Kidney (tissue), 14 donors: Measurements from ENCODE around the gene ANP32D. TPM values are rescaled to one million over a fixed set of nuclear protein-coding genes. Genes with fewer than 3 reads are reported as not detected.
"Not testable (repeated sequence)": the region's sequence is repeated elsewhere in the genome, so short reads cannot be mapped to it uniquely, and the experiment has no call there.

Experiments used
- DNase-seq, 5 donors: peaks; one replicate each; pipeline ENCODE4 v3.0.0-alpha.2; 2013 to 2020
- FAIRE-seq: peaks from 2 replicates; lab custom pipeline; 2012; peaks lifted over from hg19 to GRCh38; lab: Jason Lieb, UNC
- H3K27ac ChIP-seq, 2 donors: one replicate each; pipeline ENCODE4 v1.7.0; 2013; ENCODE audit warnings: low read depth in 2 of 2, low read length in 2 of 2, inconsistent platforms in 1 of 2
- H3K27me3 ChIP-seq: one replicate; pipeline ENCODE4 v1.7.1; 2013; ENCODE audit warnings: low read length, inconsistent platforms; ENCODE audit not compliant: control insufficient read depth, insufficient read depth
- H3K36me3 ChIP-seq, 3 donors: one replicate each; pipeline versions ENCODE4 v1.7.0 to v1.7.1; 2013; ENCODE audit warnings: low read length in 3 of 3, control low read depth in 1 of 3, inconsistent platforms in 1 of 3; ENCODE audit not compliant: insufficient read depth in 3 of 3, control insufficient read depth in 2 of 3
- H3K4me1 ChIP-seq, 3 donors: one replicate each; pipeline versions ENCODE4 v1.7.0 to v1.7.1; 2013; ENCODE audit warnings: low read length in 3 of 3, inconsistent platforms in 1 of 3, low read depth in 1 of 3; ENCODE audit not compliant: control insufficient read depth in 2 of 3, insufficient read depth in 2 of 3
- H3K4me3 ChIP-seq, 3 donors: one replicate each; pipeline versions ENCODE4 v1.7.0 to v1.8.1; 2013; ENCODE audit warnings: low read length in 3 of 3, control low read depth in 1 of 3, inconsistent platforms in 1 of 3
- H3K9ac ChIP-seq, 3 donors: one replicate each; pipeline versions ENCODE4 v1.7.0 to v1.7.1; 2013; ENCODE audit warnings: low read length in 3 of 3, control low read depth in 1 of 3, inconsistent platforms in 1 of 3
- H3K9me3 ChIP-seq, 3 donors: one replicate each; pipeline versions ENCODE4 v1.7.0 to v1.7.1; 2013; ENCODE audit warnings: low read length in 3 of 3, control low read depth in 1 of 3, inconsistent platforms in 1 of 3; ENCODE audit not compliant: control insufficient read depth in 2 of 3, insufficient read depth in 1 of 3
- intact Hi-C: fragments of 100-400 bp; cut with DNase I; formaldehyde crosslinking; loops from one replicate; pipeline ENCODE4 v1.11.1; 2022
- polyA plus RNA-seq: library from polyadenylated mRNA; stranded (reverse); fragments of 350-450 nt; fragmentation: Illumina TruSeq; extraction: RNeasy Lipid Tissue Mini Kit (QIAGEN cat#74804); gene quantifications from one replicate; pipeline ENCODE4 v1.2.3, GENCODE V29; 2014; ENCODE audit warnings: low read depth, low replicate concordance; ENCODE audit not compliant: insufficient read depth
- total RNA-seq: library from RNA; stranded (reverse); fragmentation: NEBNext Ultra II Directional; extraction: Animal tissue kit (Norgen Biotek cat#: 25700); gene quantifications from one replicate; pipeline ENCODE4 v1.2.1, GENCODE V29; 2021
- TF ChIP-seq, protein P1 (sequence below): IDR thresholded peaks from 3 replicates; pipeline ENCODE4 v1.5.1; 2012; ENCODE audit warnings: mild to moderate bottlenecking, moderate library complexity, borderline replicate concordance; ENCODE audit not compliant: insufficient read depth; ENCODE audit errors: extremely low read depth
- donor health status: control.
- donor health status: control.
- donor health status: control.
- donor health status: control.
- donor health status: control.
- donor health status: DM: yes; HTN: yes; CAD: no.
- donor health status: Normal renal cell carcinoma (clear cell type).

ANP32D gene
- total and polyA plus RNA-seq, 2 donors from 2014 or later: not detected

DNA sequence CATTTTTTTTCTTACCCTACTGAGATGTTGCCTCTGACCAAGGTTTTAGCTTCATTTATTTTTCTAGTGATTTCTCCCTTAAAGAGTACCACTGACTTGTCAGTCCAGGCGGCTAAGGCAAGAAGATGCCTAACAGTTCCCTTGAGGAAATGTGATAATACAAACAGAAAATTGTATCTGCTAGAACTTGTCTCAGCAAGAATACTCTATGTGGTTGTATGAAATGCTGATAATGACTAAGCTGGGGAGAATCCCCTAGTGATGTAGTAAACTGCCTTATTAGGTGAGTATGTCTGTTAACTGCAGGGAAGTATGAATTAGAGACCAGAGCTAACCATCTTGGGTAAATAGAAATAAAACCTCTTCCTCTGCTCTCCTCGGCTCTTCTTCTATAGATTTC lies 16.7 kb downstream of the ANP32D start:
- no peak overlapping the region for H3K27ac ChIP-seq
- TF ChIP-seq, protein P1, sequence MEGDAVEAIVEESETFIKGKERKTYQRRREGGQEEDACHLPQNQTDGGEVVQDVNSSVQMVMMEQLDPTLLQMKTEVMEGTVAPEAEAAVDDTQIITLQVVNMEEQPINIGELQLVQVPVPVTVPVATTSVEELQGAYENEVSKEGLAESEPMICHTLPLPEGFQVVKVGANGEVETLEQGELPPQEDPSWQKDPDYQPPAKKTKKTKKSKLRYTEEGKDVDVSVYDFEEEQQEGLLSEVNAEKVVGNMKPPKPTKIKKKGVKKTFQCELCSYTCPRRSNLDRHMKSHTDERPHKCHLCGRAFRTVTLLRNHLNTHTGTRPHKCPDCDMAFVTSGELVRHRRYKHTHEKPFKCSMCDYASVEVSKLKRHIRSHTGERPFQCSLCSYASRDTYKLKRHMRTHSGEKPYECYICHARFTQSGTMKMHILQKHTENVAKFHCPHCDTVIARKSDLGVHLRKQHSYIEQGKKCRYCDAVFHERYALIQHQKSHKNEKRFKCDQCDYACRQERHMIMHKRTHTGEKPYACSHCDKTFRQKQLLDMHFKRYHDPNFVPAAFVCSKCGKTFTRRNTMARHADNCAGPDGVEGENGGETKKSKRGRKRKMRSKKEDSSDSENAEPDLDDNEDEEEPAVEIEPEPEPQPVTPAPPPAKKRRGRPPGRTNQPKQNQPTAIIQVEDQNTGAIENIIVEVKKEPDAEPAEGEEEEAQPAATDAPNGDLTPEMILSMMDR: no peak
- FAIRE-seq (no peak), DNase-seq (no peak)
- H3K4me3 ChIP-seq: no peak overlapping the region
- H3K36me3 ChIP-seq: no peaks in the 10 kb centered on the region
- no peaks in the 10 kb centered on the region for H3K9me3 ChIP-seq
- intact Hi-C loops: no loop called here
- H3K4me1 ChIP-seq: no peaks in the 10 kb centered on the region
- H3K9ac ChIP-seq: no peak overlapping the region
- no peaks in the 10 kb centered on the region for H3K27me3 ChIP-seq

DNA sequence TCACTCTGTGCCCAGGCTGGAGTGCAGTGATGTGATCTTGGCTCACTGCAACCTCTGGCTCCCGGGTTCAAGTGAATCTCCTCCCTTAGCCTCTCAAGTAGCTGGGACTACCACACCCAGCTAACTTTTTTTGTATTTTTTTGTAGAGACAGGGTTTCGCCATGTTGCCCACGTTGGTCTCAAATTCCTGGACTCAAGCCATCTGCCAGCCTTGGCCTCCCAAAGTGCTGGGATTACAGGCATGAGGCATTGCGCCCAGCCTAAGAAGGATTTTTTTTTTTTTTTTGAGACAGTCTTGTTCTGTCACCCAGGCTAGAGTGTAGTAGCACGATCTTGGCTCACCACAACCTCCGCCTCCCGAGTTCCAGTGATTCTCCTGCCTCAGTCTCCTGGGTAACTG lies 17.1 kb downstream of the ANP32D start:
- FAIRE-seq: not testable (repeated sequence)

DNA sequence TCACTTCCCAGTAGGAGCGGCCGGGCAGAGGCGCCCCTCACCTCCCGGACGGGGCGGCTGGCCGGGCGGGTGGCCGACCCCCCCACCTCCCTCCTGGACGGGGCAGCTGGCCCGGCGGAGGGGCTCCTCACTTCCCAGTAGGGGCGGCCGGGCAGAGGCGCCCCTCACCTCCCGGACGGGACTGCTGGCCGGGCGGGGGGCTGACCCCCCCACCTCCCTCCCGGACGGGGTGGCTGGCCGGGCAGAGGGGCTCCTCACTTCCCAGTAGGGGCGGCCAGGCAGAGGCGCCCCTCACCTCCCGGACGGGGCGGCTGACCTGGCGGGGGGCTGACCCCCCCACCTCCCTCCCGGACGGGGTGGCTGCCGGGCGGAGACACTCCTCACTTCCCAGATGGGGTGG lies 27.9 kb downstream of the ANP32D start:
- FAIRE-seq, H3K9ac ChIP-seq, H3K4me3 ChIP-seq, DNase-seq, H3K4me1 ChIP-seq, intact Hi-C loops, H3K27me3 ChIP-seq, H3K27ac ChIP-seq, H3K36me3 ChIP-seq, H3K9me3 ChIP-seq: not testable (repeated sequence)

More for the DNA sequence above, 17.1 kb downstream of the ANP32D start:
- H3K4me1 ChIP-seq, intact Hi-C loops, DNase-seq, H3K9ac ChIP-seq, H3K27ac ChIP-seq, H3K27me3 ChIP-seq, H3K36me3 ChIP-seq, H3K9me3 ChIP-seq, H3K4me3 ChIP-seq: not testable (repeated sequence)

DNA sequence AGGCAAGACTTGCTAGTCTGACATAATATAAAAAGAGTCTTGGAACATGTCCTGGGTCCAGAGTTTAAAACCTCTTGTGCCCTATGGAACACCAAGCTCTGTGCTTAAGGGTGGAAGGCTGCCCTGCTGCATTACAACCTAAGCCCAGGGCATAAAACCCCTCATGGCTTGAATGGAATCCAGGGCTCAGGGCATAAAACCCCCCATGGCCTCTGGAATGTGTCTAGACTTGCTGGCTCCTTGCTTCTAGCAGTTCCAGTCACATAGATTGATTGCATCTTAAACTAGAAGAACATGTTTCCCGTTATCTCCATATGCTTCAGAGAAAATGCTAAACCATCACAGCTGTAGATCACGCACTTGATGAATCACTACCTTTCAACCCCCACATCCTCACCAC lies 34.5 kb downstream of the ANP32D start:
- intact Hi-C loops, H3K27ac ChIP-seq: not testable (repeated sequence)

DNA sequence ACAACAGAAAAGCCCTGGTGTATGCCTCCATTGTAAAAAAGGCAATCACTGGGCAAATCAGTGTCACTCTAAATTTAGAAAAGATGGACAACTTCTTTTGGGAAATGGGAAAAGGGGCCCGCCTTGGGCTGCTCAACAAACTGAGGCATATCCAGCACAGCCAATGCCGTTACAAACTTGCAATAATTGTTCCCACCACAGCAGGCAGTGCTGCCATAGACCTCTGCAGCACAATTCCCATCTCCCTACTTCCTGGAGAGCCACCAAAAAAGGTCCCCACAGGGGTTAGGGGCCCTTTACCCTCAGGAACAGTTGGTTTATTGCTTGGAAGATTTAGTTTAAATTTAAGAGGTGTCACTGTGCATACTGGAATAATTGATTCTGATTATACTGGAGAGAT lies 36.6 kb downstream of the ANP32D start:
- H3K36me3 ChIP-seq: no peaks in the 10 kb centered on the region
- H3K9ac ChIP-seq: no peak overlapping the region
- intact Hi-C loops: no loop called here
- no peaks in the 10 kb centered on the region for H3K4me1 ChIP-seq
- H3K4me3 ChIP-seq: no peak overlapping the region
- no peak overlapping the region for H3K27ac ChIP-seq
- H3K27me3 ChIP-seq: no peaks in the 10 kb centered on the region
- no peak for FAIRE-seq
- TF ChIP-seq, protein P1: no peak
- DNase-seq: no peak
- no peaks in the 10 kb centered on the region for H3K9me3 ChIP-seq

More for the DNA sequence above, 34.5 kb downstream of the ANP32D start:
- H3K36me3 ChIP-seq, H3K9ac ChIP-seq, H3K27me3 ChIP-seq, H3K4me1 ChIP-seq, DNase-seq, H3K9me3 ChIP-seq, H3K4me3 ChIP-seq, FAIRE-seq: not testable (repeated sequence)
